D721Med (cell line): ENCODE data around the gene TAF1D.

Experiments
- DNase-seq: peaks from one replicate; pipeline ENCODE4 v3.0.0; 2011; ENCODE audit warnings: low spot score; ENCODE audit not compliant: insufficient read length
- FAIRE-seq: peaks from 2 replicates; lab custom pipeline; 2011; peaks lifted over from hg19 to GRCh38; lab: Jason Lieb, UNC
- CTCF ChIP-seq: IDR thresholded peaks from 2 replicates; pipeline ENCODE4 v1.5.1; 2012; ENCODE audit warnings: mild to moderate bottlenecking, control low read depth; ENCODE audit not compliant: insufficient read depth; ENCODE audit errors: missing control alignments

Gene TAF1D

GRCh38 chr11:93686812-93687211 is 54.5 kb downstream of the TAF1D start:
- FAIRE-seq (no peak), DNase-seq (no peak)
- no peak for TF ChIP-seq CTCF

GRCh38 chr11:93686226-93686625 is 55.1 kb downstream of the TAF1D start:
- TF ChIP-seq CTCF: no peak

More at GRCh38 chr11:93686226-93686625, 55.1 kb downstream of the TAF1D start:
- FAIRE-seq (no peak), DNase-seq (no peak)
